ENCODE measurements around the gene ATP1A4. TPM values are rescaled to one million over a fixed set of nuclear protein-coding genes. Genes with fewer than 3 reads are reported as not detected.
A peak's percentile ranks its signal among the peaks of the same experiment; 100 is the strongest.

Gene ATP1A4
- total and polyA plus RNA-seq, 9 of the 15 experiments (the other 6 are each of a cell fraction or from before 2014, with no cell fraction given): 0.07 TPM; not detected in 8

DNA sequence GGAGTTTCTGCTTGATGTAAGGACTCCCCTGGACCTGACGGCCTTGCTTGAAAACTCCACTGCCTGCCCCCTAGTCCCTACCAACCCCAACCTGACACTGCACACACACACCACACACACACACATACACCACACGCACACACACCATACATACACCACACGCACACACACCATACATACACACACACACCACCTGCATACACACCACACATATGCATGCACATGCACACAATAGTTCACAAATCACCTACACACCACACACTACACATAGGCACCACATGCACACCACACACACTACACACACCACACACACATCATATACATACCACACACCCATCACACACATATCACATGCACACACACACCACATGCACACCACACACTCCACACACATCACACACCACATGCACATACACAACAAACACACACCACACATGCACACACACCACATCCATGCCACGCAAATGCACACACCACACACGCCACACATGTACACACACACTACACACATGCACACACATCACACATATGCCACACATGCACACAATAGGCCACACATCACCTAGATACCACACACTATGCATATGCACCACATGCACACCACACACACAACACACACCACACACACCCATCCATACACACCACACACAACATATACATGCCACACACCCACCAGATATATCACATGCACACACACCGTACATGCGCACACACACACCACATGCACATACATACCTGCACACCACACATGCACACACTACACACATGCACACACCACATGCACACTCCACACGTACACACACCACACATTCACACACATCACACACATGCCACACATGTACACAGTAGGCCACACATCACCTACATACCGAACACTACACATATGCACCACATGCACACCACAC lies 42.7 kb downstream of the ATP1A4 start (continued):
- TF ChIP-seq, protein P1, sequence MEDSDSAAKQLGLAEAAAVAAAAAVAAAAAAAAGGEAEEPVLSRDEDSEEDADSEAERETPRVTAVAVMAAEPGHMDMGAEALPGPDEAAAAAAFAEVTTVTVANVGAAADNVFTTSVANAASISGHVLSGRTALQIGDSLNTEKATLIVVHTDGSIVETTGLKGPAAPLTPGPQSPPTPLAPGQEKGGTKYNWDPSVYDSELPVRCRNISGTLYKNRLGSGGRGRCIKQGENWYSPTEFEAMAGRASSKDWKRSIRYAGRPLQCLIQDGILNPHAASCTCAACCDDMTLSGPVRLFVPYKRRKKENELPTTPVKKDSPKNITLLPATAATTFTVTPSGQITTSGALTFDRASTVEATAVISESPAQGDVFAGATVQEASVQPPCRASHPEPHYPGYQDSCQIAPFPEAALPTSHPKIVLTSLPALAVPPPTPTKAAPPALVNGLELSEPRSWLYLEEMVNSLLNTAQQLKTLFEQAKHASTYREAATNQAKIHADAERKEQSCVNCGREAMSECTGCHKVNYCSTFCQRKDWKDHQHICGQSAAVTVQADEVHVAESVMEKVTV (CRISPR knock-in tag; IDR thresholded peaks at IDR 0.05): no peak
- TF ChIP-seq KAT2B (IDR thresholded peaks at IDR 0.05; ENCODE audit: low read depth, low read length): no peak
- no peak for TF ChIP-seq TGIF2 (CRISPR knock-in tag; IDR thresholded peaks at IDR 0.05)
- no peak for TF ChIP-seq DPF2 (IDR thresholded peaks at IDR 0.05)
- no peak for TF ChIP-seq POLR3A (IDR thresholded peaks at IDR 0.05; ENCODE audit: borderline replicate concordance, extremely low read depth, insufficient read depth, insufficient read length)
- no peak for TF ChIP-seq FOXP1 (CRISPR knock-in tag; IDR thresholded peaks at IDR 0.05)
- no peak for TF ChIP-seq ZNF766 (CRISPR knock-in tag; conservative IDR thresholded peaks at IDR 0.05)
- 0 out of 2 replicates have a peak, but pooled peaks have one; percentile 11 for TF ChIP-seq NR2C2 (CRISPR knock-in tag; IDR thresholded peaks at IDR 0.05)
- TF ChIP-seq NR2C2 (tag; IDR thresholded peaks at IDR 0.05): no peak
- no peak for TF ChIP-seq PHB (CRISPR knock-in tag; IDR thresholded peaks at IDR 0.05)
- TF ChIP-seq E2F3 (CRISPR knock-in tag; IDR thresholded peaks at IDR 0.05): no peak
- 0 out of 2 replicates have a peak, but pooled peaks have one; percentile 35 for TF ChIP-seq ZC3H8 (IDR thresholded peaks at IDR 0.05)
- no peak for TF ChIP-seq OTX1 (CRISPR knock-in tag; IDR thresholded peaks at IDR 0.05)
- no peak for TF ChIP-seq CBX1 (IDR thresholded peaks at IDR 0.05; ENCODE audit: low read depth)
- TF ChIP-seq, protein P2, sequence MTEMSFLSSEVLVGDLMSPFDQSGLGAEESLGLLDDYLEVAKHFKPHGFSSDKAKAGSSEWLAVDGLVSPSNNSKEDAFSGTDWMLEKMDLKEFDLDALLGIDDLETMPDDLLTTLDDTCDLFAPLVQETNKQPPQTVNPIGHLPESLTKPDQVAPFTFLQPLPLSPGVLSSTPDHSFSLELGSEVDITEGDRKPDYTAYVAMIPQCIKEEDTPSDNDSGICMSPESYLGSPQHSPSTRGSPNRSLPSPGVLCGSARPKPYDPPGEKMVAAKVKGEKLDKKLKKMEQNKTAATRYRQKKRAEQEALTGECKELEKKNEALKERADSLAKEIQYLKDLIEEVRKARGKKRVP (CRISPR knock-in tag; IDR thresholded peaks at IDR 0.05): no peak
- peak in 1 of 2 experiments; percentile 52; a peak in 1 of 4 replicates for TF ChIP-seq KDM1A (IDR thresholded peaks at IDR 0.05)
- no peak for TF ChIP-seq CSDE1 (IDR thresholded peaks at IDR 0.05)
- no peak for TF ChIP-seq ZNF668 (CRISPR knock-in tag; IDR thresholded peaks at IDR 0.05)
- peak; percentile 63; the same call in 1 of the 2 replicates for TF ChIP-seq LARP7 (IDR thresholded peaks at IDR 0.05)
- no peak for TF ChIP-seq PCBP1 (IDR thresholded peaks at IDR 0.05; ENCODE audit: low read depth, low read length, poor library complexity, severe bottlenecking)
- no peak for TF ChIP-seq SMARCE1 (IDR thresholded peaks at IDR 0.05)
- TF ChIP-seq ZBED1 (IDR thresholded peaks at IDR 0.05): no peak
- no peak for TF ChIP-seq CBX8 (IDR thresholded peaks at IDR 0.05; ENCODE audit: borderline replicate concordance, extremely low read depth, low read depth, low read length, poor library complexity, severe bottlenecking)
- TF ChIP-seq ZNF445 (CRISPR knock-in tag; IDR thresholded peaks at IDR 0.05; ENCODE audit: low read depth): no peak
- TF ChIP-seq, protein P3, sequence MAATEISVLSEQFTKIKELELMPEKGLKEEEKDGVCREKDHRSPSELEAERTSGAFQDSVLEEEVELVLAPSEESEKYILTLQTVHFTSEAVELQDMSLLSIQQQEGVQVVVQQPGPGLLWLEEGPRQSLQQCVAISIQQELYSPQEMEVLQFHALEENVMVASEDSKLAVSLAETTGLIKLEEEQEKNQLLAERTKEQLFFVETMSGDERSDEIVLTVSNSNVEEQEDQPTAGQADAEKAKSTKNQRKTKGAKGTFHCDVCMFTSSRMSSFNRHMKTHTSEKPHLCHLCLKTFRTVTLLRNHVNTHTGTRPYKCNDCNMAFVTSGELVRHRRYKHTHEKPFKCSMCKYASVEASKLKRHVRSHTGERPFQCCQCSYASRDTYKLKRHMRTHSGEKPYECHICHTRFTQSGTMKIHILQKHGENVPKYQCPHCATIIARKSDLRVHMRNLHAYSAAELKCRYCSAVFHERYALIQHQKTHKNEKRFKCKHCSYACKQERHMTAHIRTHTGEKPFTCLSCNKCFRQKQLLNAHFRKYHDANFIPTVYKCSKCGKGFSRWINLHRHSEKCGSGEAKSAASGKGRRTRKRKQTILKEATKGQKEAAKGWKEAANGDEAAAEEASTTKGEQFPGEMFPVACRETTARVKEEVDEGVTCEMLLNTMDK (IDR thresholded peaks at IDR 0.05; ENCODE audit: borderline replicate concordance, insufficient read depth, low read depth, low read length, poor library complexity, severe bottlenecking): no peak

Data from K562 (cell line).